GM19452 (cell line): ENCODE measurements around the gene SREK1.

Experiments used
- ATAC-seq: cut with Tn5 transposase; IDR thresholded peaks from one replicate; pipeline ENCODE4 v1.9.1; 2021; ENCODE audit not compliant: unreplicated experiment

Gene SREK1

DNA sequence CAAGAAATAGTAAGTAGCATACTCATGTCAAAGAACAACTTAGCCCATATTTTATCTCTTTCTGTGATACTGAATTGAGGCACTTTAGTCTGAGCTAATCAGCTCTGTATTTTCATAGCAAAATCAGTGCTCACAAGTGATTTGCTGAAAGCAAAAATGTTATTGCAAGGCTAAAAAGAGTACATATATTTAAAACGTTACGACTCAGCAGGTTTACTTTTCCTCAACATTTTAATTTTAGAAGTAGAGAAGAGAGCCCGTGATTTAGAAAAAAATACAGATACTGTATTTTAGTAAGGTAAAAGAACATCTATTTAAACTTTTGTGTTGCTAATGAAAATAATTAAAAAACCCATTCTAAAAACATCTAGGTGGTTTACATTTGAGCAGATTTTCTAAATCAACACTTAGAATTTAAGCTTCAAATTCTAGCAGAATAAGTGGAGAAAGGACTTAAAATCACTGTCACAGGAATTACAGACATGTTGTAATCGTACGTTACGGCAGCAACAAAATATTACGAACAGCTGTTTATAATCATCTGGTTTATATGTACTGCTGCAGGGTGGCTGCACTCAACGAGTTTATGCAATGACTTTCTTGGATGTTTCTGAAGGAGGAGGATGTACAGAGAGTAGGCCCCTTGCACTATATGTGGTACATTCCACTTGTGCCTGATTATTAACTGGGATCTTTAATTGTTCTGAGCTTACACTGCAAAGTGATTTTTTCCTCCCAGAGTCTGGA lies 20.1 kb downstream of the SREK1 start:
- no peak for ATAC-seq

DNA sequence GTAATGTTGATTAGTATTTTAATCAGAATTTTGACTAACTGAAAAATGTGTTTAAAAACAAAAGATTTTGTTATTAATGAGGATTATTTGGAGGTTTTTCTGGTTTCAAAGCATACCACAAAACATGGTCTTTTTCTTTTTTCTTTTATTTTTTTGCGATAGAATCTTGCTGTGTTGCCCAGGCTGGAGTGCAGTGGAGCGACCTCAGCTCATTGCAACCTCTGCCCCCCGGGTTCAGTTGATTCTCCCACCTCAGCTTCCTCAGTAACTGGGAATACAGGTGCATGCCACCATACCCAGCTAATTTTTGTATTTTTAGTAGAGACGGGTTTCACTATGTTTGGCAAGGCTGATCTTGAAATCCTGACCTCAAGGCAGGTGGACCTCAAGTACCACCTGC lies 24.1 kb downstream of the SREK1 start:
- no peak for ATAC-seq

DNA sequence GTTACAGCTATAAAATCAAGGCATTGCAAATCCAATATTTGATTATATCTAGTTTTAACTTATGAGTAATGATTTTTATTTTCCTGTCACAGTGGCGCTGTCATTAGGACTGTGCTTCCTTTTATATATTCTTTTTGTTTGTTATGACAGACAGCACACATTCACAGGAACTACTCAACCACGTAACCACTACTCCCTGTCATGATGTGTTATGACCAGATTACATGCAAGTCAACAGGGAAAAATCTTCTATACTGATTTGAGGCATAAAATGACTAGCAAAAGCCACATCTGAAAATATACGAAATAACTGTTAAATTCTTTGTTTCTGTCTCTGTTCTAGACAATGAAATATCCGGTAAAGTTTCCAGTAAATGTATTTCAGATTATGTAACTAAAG lies 25.4 kb downstream of the SREK1 start:
- peak; percentile 44 for ATAC-seq

DNA sequence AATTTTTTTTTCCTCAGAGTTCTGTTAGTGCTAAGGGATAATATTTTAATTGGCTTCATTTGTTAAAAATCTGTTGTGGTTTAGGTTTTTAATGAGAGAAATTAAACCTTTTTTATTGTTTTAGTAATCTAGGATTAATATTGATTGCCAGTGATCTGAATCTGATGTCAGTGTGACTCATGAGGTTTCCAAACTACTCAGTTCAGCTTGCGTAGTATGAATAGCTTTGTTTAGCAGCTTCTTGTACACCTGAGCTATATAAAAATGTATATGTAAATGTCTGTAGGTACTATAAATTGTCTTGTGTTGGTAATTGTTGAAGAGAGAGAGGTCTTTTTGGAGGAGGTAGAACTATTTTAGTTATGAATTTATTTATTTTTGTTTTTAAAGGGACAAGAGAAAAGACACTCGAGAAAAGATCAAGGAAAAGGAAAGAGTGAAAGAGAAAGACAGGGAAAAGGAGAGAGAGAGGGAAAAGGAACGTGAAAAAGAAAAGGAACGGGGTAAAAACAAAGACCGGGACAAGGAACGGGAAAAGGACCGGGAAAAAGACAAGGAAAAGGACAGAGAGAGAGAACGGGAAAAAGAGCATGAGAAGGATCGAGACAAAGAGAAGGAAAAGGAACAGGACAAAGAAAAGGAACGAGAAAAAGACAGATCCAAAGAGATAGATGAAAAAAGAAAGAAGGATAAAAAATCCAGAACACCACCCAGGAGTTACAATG lies 26.3 kb downstream of the SREK1 start:
- ATAC-seq, result no peak

DNA sequence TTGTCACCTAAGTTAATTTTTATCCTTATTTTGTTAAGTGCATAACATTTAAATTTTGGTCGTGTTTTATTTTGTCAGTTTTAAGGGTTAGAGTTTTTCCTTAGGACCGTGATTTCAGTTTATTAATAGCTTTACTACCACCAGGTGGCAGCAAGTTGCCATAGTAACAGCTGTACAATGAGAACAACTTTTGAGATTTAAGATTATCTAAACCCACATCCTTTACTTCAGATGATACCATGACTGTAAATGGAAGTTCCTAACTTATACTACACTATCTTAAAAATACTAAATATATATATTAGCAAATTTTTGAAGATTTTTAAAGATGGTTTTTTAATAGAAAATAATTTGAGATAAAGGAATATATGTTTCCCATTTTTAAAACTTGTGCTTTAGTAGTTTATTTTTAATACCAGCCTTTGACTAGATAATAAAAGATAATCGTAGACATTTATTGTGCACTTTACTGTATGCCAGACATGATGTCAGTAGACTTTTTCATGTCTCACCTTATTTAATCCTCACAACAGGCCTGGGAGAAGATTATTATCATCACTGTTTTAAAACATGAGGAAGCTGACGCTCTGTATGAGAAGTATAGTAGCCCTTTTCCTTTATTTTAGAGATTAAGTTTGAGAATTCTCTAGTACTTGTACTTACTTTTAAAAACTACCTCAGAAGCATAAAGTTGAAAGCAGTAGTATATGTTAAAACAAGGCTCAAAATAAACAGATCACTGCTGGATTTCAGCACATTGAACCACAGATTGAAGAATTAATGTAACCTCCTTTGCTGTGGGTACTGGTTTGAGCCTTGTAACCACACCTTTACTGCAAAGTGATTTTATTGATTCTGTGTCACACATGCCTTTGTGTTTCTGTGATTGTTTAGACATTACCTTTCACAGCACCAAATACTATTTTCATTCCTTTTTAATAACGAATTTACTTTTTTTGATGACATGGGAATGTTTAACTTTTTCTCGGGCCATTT lies 27.5 kb downstream of the SREK1 start:
- ATAC-seq, result peak; percentile 63

DNA sequence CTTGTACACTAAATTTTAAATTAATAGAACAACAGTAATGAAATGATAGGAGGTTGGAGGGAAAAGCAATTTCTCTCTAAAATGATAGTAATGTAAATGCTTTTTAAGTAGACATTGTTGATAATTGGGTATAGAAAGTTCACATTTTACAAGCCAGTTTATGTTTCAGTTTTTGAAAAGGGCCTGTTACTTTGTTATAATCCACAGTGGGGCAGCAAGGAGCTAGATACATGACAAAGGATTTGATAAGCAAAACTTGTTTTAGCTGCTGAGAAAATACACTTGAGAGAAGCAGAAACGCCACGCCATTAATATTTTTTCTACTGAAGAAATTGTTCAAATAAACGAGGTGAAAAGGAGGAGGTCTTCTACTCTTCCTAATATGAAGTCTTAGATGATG lies 30.2 kb downstream of the SREK1 start:
- ATAC-seq, result no peak

DNA sequence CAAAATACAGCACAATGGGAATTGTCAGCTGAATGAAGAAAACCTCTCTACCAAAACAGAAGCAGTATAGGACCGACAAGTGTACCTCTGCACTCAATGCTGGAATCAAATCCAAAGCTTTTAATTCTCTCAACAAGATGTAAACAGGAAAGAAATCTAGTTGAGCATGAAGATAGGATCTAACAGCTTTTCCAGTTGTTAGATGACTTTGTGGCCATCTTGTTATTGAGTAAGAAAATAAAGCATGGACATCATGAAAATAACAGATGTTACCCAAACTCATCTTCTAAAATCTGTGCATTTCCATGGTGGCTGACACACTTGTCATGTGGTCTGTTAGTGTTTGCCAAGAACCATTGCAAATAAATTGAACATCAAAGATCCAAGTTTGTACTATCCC lies 34.7 kb downstream of the SREK1 start:
- no peak for ATAC-seq

DNA sequence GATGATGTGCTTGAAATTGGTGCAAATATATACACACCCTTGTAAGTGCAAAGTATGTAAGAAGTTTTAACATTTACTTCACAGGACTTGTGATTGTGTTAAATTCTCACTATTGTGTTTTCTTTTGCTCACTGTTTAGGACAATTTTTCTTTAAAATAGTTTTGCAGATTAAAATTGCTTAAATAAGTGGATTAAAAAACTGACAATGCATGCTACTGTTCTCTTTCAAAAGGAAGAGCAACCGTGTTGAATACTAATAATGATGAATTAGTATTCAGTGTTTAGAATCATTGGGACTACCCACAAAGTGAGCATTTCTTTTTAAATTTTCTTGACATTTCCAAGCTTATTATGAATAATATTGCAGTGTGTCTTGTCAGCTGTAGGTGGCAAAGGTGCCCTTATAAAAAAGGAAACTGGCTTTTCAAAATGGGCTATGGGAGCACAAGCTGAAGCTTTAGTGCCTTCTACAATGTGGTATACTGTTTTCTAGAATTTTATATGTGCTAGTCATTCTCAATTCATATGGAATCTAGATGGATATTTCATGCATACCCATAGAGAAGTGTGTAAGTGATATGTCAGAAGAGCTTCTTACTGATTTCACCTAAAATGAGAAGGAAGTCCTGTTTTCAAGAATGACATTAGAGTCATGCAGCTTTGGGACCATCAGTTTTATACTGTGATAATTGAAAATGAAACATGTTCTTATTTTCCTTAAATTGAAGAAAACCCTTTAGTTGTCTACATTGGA lies 35.4 kb downstream of the SREK1 start:
- ATAC-seq, result no peak

DNA sequence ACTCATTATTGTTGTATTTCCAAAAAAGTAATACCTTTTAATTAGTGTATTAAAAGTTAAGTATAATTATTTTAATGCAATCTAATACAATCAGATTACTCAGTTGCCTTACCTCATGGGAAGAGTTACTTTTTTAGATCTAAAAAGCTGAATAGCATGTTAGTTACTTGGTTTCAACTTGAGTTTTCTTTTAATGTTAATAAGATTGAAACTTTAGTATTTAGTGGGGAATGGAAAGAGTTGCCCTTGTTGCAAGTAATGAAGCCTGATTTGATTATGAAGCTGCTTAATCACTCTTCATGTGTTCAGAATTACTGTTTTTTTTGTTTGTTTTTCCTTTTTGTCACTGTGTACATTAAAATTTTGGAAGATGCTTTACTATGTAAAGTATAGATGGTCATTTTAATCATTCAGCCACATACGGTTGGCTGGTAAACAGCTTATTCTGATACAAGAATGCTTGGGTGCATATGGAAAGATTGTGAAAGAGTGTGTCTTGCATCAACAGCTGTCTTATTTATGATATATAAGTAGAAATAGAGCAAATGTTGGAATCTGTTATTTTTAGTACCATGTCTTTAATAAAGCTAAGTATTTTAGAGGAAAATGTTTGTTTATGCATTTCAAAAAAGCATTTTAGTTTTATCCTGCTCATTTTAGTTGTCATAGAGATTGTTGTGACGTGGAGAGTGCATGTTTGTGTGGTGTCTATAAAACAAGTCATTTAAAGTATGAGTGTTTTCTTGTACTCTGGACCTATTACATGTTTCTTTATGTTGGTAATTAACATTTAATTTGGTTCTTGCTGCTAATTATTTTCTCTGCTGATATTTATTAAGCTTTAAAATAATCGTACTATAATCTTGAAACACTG lies 36.4 kb downstream of the SREK1 start:
- ATAC-seq, result no peak

DNA sequence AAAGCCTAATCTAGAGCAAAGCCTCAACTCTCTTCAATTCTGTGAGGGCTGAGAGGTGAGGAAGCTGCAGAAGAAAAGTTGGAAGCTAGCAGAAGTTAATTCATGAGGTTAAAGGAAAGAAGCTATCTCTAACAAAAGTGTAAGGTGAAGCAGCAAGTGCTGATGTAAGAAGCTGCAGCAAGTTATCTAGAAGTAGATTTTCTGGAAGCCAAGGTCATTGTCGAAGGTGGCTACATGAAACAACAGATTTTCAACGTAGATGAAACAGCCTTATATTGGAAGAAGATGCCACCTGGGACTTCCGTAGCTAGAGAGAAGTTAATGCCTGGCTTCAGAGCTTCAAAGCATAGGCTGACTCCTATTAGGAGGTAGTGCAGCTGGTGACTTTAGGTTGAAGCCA lies 42.0 kb downstream of the SREK1 start:
- no peak for ATAC-seq

DNA sequence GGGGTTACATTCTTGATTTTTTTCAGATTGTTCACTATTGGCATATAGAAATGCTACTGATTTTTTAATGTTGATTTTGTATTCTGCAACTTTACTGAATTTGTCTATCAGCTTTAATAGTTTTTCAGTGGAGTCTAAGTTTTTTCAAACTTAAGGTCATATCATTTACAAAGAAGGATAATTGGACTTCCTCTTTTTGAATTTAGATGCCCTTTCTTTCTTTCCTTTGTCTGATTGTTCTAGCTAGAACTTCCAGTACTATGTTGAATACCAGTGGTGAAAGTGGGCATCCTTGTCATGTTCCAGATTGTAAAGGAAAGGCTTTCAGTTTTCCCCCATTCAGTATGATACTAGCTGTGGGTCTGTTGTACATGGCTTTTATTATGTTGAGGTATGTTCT lies 49.3 kb downstream of the SREK1 start:
- no peak for ATAC-seq

DNA sequence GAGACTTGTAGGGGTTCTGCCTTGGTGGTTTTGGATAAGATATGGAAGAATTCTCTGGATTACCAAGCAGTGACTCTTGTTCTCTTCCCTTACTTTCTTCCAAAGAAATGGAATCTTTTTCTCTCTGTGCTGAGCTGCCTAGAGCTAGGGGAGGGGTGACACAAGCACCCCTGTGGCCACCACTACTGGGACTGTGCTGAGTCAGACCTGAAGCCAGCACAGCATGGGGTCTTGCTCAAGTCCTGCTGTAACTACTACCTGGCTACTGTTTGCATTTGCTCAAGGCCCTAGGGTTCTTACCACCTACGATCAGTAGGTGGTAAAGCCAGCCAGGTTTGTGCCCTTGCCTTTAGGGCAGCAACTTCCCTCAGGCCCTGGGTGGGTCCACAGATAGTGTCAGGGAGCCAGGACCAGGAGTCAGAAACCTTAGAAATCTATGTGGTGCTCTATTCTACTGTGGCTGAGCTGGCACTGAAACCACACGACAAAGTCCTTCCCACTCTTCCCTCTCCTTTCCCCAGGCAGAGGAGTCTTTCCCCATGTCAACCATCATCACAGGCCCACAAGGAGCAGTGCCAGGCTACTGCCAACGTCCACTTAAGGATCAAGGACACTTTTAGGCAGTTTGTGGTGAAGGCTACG lies 53.8 kb downstream of the SREK1 start:
- no peak for ATAC-seq

DNA sequence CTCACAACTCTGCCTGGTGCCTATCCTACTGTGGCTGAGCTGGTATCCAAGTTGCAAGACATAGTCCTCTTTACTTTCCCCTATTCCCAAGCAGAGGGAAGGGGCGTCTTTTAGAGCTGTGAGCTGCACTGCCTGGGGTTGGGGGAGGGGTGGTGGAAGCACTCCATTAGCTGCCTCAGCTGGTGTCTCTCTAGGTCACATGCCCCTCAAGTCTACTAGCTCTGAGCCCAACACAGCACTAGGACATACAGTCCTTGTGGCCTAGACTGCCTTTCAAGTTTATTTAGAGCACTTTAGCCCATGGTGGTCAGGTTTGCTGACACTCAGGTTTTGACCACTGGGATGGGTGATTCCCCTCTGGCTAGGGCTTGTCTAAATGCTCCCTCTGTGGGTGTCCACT lies 54.7 kb downstream of the SREK1 start:
- no peak for ATAC-seq

DNA sequence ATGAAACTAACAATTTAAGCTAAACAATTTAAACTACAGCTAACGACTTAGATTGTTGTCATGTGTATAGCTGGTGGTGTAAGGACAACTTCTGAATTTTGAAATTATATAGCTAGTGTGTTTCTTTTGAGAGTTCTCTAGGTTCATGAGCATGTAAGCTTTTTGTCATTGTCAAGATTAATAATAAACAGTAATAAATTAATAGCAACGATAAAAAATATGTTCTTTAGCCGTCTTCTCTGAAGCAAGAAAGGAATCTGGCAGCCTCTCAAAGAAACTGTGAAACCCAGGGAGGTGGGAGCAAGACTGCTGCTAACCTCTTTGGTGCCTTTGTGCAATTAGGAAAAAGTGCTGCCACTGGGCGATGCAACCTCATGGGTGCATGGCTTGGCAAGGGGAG lies 59.4 kb downstream of the SREK1 start:
- ATAC-seq, result no peak

DNA sequence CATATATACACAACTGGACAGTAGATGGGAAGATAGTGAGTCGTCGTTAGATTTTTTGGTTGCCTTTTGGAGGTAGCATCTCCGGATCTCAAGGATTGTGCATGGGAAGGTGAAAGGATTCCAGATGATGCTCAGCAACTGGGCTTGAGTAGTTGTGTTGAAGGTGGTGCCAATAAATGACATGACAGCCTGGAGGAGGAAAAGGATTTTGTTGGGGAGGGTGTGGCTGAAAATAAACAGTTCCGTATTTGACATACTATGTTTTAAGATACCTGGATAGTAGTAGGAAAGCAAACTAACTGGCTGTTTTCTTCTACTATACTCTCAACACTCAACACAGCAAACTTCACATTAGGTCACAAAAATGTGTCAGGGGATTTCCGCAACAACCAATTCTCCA lies 62.4 kb downstream of the SREK1 start:
- ATAC-seq, result no peak

DNA sequence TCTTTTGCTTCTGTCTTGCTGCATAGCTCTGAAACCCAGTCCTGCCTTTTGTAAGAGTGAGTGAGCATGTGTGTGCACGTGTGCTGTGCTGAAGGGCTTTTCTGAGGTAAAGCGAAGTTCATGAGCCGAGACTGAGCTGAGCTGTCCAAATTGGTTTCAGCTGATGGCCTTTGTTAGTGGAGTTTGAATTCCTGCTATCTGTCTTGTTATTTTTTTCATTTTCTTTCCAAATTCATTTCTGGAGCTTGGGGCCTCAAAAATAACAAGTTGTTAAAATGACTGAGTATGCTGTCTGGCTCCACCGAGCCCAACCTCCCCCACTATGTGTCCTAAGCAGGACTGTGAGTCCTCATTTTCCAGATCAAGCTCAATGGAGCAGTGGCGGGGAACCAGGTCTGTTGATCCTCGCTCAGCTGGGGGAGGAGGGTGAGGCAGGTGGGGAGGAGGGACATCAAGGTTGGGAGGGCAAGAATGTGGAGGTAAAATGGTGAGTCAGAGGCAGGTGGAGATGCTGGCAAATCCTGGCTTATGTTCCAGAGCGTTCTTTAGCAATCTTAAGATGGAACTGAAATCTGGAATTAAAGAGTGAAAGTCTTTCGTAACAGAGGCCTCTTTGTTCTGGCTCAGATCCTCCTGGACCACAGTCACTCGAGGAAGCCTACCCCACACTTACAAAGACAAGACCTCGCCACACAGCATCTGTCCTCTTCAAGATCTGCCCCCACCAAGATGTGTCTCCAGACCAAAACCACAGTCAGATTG lies 63.9 kb downstream of the SREK1 start:
- ATAC-seq, result no peak

DNA sequence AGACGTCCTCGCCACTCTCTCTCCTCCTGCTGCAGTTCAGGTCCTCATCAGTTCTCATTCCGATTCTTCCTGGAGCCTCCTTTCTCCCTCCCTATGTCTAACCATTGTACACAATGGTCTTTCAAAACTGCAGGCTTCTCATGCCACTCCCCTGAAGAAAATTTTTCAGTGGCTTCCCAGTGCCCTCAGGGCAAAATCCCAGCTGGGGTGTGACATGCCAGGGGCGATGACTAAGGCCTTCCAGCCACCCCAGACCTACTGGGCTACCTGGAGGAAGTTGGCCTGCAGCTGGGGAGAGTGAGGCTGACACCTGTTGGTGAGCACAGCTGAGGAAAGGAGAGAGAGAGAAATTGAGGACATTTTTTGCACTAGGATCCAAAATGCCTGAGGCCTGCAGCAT lies 65.2 kb downstream of the SREK1 start:
- ATAC-seq, result no peak

DNA sequence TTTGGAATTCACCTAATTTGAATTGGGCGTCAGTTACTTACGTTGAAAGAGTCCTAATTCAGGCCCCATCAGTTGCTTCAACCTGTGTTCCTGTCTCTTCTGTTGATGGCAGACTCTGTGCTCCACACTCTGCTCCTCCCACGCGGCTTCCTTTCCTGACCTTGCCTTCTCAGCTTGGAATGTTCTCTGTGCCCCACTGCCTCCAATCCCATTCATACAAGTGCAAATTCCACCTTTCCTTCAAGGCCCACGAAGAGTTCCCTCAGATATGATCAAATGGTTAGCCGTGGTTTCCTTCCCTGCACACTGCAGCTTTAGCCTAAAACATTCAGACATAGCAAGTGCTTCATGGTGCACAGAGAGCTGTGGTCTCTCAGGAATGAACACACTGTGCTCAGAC lies 65.7 kb downstream of the SREK1 start:
- no peak for ATAC-seq

DNA sequence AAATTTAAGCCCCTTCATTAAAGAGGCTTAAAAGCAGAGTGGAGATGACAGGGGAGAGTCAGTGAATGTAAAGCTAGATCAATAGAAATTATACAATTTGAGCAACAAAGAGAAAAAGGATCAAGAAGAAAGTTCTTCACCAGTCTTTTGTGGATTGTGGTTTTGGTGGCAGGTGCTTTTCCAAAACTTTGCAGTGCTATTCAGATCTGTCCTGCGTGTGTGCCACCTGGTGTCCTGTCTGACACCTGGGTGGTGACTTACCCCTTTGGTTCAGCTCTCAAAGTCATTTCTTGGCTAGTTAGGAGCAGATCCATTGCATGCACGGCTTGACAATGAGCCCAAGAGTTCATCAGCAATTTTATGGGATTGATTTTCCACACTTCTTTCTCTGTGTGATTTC lies 69.4 kb downstream of the SREK1 start:
- no peak for ATAC-seq
